Spleen (tissue), 13 donors: ENCODE measurements around the gene TMEM205. TPM values are rescaled to one million over a fixed set of nuclear protein-coding genes. Genes with fewer than 3 reads are reported as not detected.

Source experiments
- DNase-seq: peaks from one replicate; pipeline ENCODE4 v3.0.0-alpha.2; 2020
- H3K27ac ChIP-seq, 8 donors: fragments of 200-600 bp; sonication (generic) in 7 of 8; 1 replicate in 4 of 8; 2 replicates in 4 of 8; pipeline versions ENCODE4 v1.5.0 to v1.8.0; 2016 to 2021; ENCODE audit warnings: inconsistent platforms in 4 of 8, mild to moderate bottlenecking in 4 of 8, moderate library complexity in 1 of 8
- H3K27me3 ChIP-seq, 7 donors: fragments of 200-600 bp; sonication (generic) in 6 of 7; replicated peaks in 1 of 7; 1 replicate in 4 of 7; 2 replicates in 3 of 7; pipeline versions ENCODE4 v1.5.0 to v1.8.0; 2016 to 2021; ENCODE audit warnings: inconsistent platforms in 3 of 7, mild to moderate bottlenecking in 1 of 7
- H3K36me3 ChIP-seq, 6 donors: fragments of 200-600 bp; sonication (generic) in 5 of 6; 1 replicate in 4 of 6; 2 replicates in 2 of 6; pipeline versions ENCODE4 v1.5.0 to v1.8.0; 2016 to 2021; ENCODE audit warnings: inconsistent platforms in 2 of 6
- H3K4me1 ChIP-seq, 6 donors: fragments of 200-600 bp; sonication (generic) in 5 of 6; 1 replicate in 3 of 6; 2 replicates in 3 of 6; pipeline versions ENCODE4 v1.5.0 to v1.8.0; 2016 to 2021; ENCODE audit warnings: inconsistent platforms in 3 of 6
- H3K4me3 ChIP-seq, 8 donors: fragments of 200-600 bp; sonication (generic) in 7 of 8; 1 replicate in 4 of 8; 2 replicates in 4 of 8; pipeline versions ENCODE4 v1.5.0 to v1.8.0; 2016 to 2021; ENCODE audit warnings: inconsistent platforms in 4 of 8, mild to moderate bottlenecking in 4 of 8, moderate library complexity in 2 of 8
- H3K9me3 ChIP-seq, 8 donors: fragments of 200-600 bp; sonication (generic) in 7 of 8; 1 replicate in 4 of 8; 2 replicates in 4 of 8; pipeline versions ENCODE4 v1.5.0 to v1.8.0; 2016 to 2021; ENCODE audit warnings: inconsistent platforms in 4 of 8
- POLR2A ChIP-seq, 3 donors: fragments of 450-650 bp; IDR thresholded peaks; one replicate each; pipeline ENCODE4 v1.5.1; 2017; ENCODE audit warnings: antibody characterized with exemption in 3 of 3, mild to moderate bottlenecking in 1 of 3
- POLR2AphosphoS5 ChIP-seq, 3 donors: sonication (generic); formaldehyde crosslinking; IDR thresholded peaks; one replicate each; pipeline ENCODE4 v1.5.1; 2017; ENCODE audit warnings: antibody characterized with exemption in 3 of 3
- WGBS, 5 donors: extraction: QIAGEN DNeasy Blood & Tissue Kit in 3 of 5; methylation state at CpG; one replicate each; pipeline versions ENCODE4 v1.1.5 to v1.1.7; 2013 to 2018; 5-methylcytosine and 5-hydroxymethylcytosine counted together
- intact Hi-C: fragments of 100-400 bp; cut with DNase I; formaldehyde crosslinking; loops from one replicate; pipeline ENCODE4 v1.15.0; 2023; ENCODE audit warnings: low total_unique reads
- long read RNA-seq, 2 donors: transcript quantifications; one replicate each; lab custom pipeline, GENCODE V29; 2026
- polyA plus RNA-seq, 3 donors: library from polyadenylated mRNA; stranded (reverse); fragments of 200-250 nt; gene quantifications; one replicate each; pipeline ENCODE4 v1.2.1, GENCODE V29; 2013
- total RNA-seq, 7 donors: library from RNA; depleted of rRNA in 3 of 7; stranded (reverse); fragments of >200 nt in 3 of 7; fragmentation: NEBNext Ultra II Directional in 4 of 7; extraction: Animal tissue kit (Norgen Biotek cat#: 25700) in 4 of 7; gene quantifications; one replicate each; pipeline versions ENCODE4 v1.1.0 to v1.2.1, GENCODE V29; 2016 to 2021
- TF ChIP-seq, protein P1 (sequence below), 11 experiments: fragments of 200-600 bp in 7 of 11; fragments of 450-650 bp in 4 of 11; sonication (generic) in 4 of 11; IDR thresholded peaks in 8 of 11; conservative IDR thresholded peaks in 3 of 11; 1 replicate in 7 of 11; 2 replicates in 4 of 11; pipeline versions ENCODE4 v1.4.0 to v1.8.0; 2016 to 2021; ENCODE audit warnings: antibody characterized with exemption in 11 of 11, inconsistent platforms in 4 of 11, mild to moderate bottlenecking in 1 of 11
- donor health status: healthy with polysubstance abuse.
- donor health status: DM: no; HTN: no; CAD: no; lungs with moderate emphysema.
- donor health status: DM: no; HTN: no; CAD: no.
- donor health status: Bipolar disorder and iron deficiency.
- donor health status: healthy.
- donor health status: DM: no; HTN: no; CAD: no.
- donor health status: DM: yes; HTN: yes; CAD: no.

The TMEM205 gene
- total RNA-seq (100 to 1,000 TPM in 3 of 7 donors, 10 to 100 TPM in 4; 44.1 to 143 (median 54.2) TPM), polyA plus RNA-seq (10 to 100 TPM; 65.8 to 82.0 (median 73.4) TPM)
- long read RNA-seq, donor 1, transcript TMEM205-216 (4 exons, 792 nt) = major isoform, 27 of 36 reads
- long read RNA-seq, donor 1, partial matches to known transcripts = 0 of 36 reads
- long read RNA-seq, donor 1, other reads (novel, unspliced or antisense) = 0 of 36 reads
- long read RNA-seq, donor 2, transcript TMEM205-210 (4 exons, 840 nt) = minor isoform, 7 of 36 reads
- long read RNA-seq, donor 2, transcript TMEM205-216 (4 exons, 792 nt) = major isoform, 18 of 36 reads
- long read RNA-seq, donor 2, partial matches to known transcripts = 0 of 36 reads
- long read RNA-seq, donor 2, other reads (novel, unspliced or antisense) = 0 of 36 reads

DNA sequence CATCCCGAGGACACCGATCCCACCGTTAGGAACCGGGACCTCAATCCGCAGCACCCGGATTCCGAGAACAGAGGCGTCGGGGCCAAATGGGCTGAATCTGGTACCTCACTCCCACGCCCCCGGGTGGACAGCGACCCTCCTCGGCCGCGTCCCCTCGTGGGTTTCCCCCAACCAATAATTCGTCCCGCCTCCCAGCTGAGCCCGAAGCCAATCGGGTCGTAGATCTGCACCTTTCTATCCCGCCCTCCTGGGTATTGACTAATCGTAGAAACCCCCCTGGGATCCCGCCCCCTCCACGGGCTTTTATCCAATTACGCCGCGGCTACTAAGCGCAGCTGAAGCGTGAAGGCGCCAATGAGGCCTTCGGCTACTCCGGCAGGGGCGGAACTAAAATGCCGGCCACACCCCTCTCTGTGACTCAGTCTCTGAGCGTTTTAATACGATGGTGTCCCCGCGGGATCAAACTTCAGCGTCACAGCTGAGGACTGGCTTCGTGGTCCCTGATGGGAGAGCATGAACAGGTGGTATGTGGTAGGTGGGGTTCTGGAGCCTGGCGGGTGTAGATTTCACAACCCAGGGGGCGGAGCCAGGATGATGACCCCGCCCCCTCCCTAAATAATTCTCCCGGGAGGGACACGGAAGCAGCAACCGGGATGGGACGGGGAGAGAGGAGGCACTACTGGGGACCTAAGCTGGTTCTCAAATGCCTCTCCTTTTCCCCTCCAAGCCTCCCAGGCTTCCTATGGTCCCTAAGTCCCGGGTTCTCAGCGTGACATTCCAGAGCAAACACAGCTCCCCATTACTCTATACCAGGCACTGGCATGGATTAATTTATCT lies at the start of gene TMEM205, which contains the start of gene CCDC159:
Gene TMEM205 (minus strand): TSS at position 165 of the 837 bp plus-strand sequence. CDS start 649 bp downstream, outside the sequence.
Gene CCDC159 (plus strand): TSS at position 416 of the 837 bp plus-strand sequence. CDS start 88 bp downstream, at position 504.
- DNase-seq = peak; percentile 98
- Histone ChIP-seq H3K27ac (peak within 1 kb of the TSS; percentile 43 to 95 (median 86)), H3K27me3 (no peaks in the 10 kb centered on the region), H3K4me1 (peaks cover 19 to 49% (median 36%) of the 10 kb centered on the region in 6 donors), H3K9me3 (peaks cover 0 to 10% (median 8%) of the 10 kb centered on the region in 8 donors), H3K36me3 (peaks cover 0 to 37% (median 0%) of the 10 kb centered on the region in 6 donors), H3K4me3 (peak within 1 kb of the TSS; percentile 54 to 91 (median 64))
- TF ChIP-seq, protein P1, sequence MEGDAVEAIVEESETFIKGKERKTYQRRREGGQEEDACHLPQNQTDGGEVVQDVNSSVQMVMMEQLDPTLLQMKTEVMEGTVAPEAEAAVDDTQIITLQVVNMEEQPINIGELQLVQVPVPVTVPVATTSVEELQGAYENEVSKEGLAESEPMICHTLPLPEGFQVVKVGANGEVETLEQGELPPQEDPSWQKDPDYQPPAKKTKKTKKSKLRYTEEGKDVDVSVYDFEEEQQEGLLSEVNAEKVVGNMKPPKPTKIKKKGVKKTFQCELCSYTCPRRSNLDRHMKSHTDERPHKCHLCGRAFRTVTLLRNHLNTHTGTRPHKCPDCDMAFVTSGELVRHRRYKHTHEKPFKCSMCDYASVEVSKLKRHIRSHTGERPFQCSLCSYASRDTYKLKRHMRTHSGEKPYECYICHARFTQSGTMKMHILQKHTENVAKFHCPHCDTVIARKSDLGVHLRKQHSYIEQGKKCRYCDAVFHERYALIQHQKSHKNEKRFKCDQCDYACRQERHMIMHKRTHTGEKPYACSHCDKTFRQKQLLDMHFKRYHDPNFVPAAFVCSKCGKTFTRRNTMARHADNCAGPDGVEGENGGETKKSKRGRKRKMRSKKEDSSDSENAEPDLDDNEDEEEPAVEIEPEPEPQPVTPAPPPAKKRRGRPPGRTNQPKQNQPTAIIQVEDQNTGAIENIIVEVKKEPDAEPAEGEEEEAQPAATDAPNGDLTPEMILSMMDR (IDR thresholded peaks at IDR 0.05 in 8 of 11, conservative IDR thresholded peaks at IDR 0.05 in 3 of 11) = peak in 5 of 11 experiments; percentile 12 to 38 (median 21)
- peak in 2 of 3 donors; percentile 7 to 9 for TF ChIP-seq POLR2A (IDR thresholded peaks at IDR 0.05)
- peak; percentile 80 to 85 (median 84) for TF ChIP-seq POLR2AphosphoS5 (IDR thresholded peaks at IDR 0.05)
- intact Hi-C loops = no loop called here
- 0 to 1% (median 1%) methylated on average over 37 to 50 of the region's 50 CpGs for WGBS, 5 donors

DNA sequence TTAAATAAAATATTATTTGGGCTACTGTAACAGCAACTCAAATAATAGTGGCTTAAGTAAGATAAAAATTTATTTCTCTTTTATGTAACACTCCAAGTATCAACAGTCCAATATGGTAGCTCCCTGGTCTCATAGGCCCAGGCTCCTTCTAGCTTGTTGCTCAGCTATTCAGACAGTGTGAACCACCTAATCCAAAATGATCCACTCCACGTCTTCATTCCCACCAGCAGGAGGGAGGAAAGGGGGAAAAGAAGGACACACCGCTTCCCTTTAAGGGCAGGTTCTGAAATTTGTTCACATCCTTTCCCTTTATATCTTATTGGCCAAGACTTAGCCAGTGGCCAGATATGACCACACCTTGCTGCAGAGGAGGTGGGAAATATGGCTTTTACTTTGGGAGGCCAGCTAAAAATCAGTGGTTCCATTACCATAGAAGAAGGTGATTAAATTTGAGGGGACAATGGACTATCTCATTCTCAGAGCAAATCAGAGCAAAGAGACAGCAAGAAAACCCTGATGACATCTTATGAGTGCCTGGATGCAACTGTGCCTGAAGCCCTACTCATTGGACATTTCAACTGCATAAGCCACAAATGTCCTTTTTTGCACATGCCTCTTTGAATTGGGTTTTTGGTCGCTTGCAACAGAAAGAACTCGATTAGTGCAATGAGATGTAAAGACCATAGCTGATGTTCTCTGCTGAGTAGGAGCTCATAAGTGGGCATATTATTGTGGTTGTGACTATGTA lies 45.0 kb upstream of the TMEM205 start:
- Histone ChIP-seq H3K27ac (no peak overlapping the region), H3K9me3 (peaks cover 0 to 13% (median 8%) of the 10 kb centered on the region in 8 donors), H3K4me3 (no peak overlapping the region), H3K27me3 (no peaks in the 10 kb centered on the region), H3K36me3 (peaks cover 0 to 8% (median 0%) of the 10 kb centered on the region in 6 donors), H3K4me1 (peaks cover 0 to 19% (median 12%) of the 10 kb centered on the region in 6 donors)
- intact Hi-C loops = no loop called here
- 75 to 94% (median 82%) methylated on average over 4 of the region's 4 CpGs for WGBS, 5 donors
- TF ChIP-seq, protein P1 (IDR thresholded peaks at IDR 0.05 in 8 of 11, conservative IDR thresholded peaks at IDR 0.05 in 3 of 11) = no peak
- TF ChIP-seq POLR2A (IDR thresholded peaks at IDR 0.05) (no peak), POLR2AphosphoS5 (IDR thresholded peaks at IDR 0.05) (no peak)
- no peak for DNase-seq

DNA sequence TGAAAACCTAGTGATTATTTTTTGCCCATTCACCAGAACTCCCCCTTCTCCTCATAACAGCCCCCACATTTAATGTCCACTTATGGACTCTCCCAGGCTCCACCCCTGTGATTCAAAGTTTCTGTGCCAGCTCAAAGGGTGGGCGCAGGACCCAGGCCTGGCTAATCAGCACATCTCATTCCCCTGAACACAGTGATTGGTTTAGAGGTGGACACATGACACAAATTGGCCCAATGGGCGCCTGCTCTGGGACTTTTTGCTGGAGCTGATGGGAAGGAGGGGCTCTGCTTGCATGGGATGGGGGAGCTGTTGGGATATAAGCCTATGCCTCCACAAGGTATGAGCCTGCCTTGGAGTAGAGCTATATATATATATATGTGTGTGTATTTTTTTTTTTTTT lies 44.3 kb upstream of the TMEM205 start:
- no peaks in the 10 kb centered on the region for H3K27me3 ChIP-seq
- H3K36me3 ChIP-seq = peaks cover 0 to 8% (median 0%) of the 10 kb centered on the region in 6 donors
- peaks cover 0 to 22% (median 12%) of the 10 kb centered on the region in 6 donors for H3K4me1 ChIP-seq
- peaks cover 0 to 13% (median 8%) of the 10 kb centered on the region in 8 donors for H3K9me3 ChIP-seq
- intact Hi-C loops = no loop called here
- no peak for DNase-seq
- no peak overlapping the region for H3K27ac ChIP-seq
- 86 to 97% (median 96%) methylated on average over 2 of the region's 2 CpGs for WGBS, 5 donors
- TF ChIP-seq POLR2A (IDR thresholded peaks at IDR 0.05) (no peak), POLR2AphosphoS5 (IDR thresholded peaks at IDR 0.05) (no peak)
- TF ChIP-seq, protein P1 (IDR thresholded peaks at IDR 0.05 in 8 of 11, conservative IDR thresholded peaks at IDR 0.05 in 3 of 11) = no peak
- no peak overlapping the region for H3K4me3 ChIP-seq
